GM12878 (cell line): ENCODE measurements around the gene KAZN. TPM values are rescaled to one million over a fixed set of nuclear protein-coding genes. Genes with fewer than 3 reads are reported as not detected.

ENCODE experiments used
- ATAC-seq: fragments of 200-7000 bp; cut with Tn5 transposase; 3 replicates; pipeline ENCODE4 v1.9.1; 2020; ENCODE audit warnings: mild to moderate bottlenecking, moderate library complexity
- BruUV-seq: library from RNA; stranded (reverse); fragments of 400-500 nt; replicated peaks from 2 replicates; lab custom pipeline; 2021; lab: Mats Ljungman, UMichigan
- CTCF ChIA-PET: fragments of 300-600 bp; sonication (Branson Sonifier 250); formaldehyde crosslinking; extraction: SDS; loops from one replicate; lab custom pipeline; 2021; ENCODE audit warnings: inconsistent platforms; lab: Yijun Ruan, JAX
- POLR2A ChIA-PET: fragments of 350-600 bp; formaldehyde crosslinking; extraction: SDS; loops from one replicate; lab custom pipeline; 2021; ENCODE audit warnings: inconsistent platforms; lab: Charles Lee
- RAD21 ChIA-PET: fragments of 300-600 bp; sonication (Branson Sonifier 250); formaldehyde crosslinking; loops from one replicate; lab custom pipeline; 2023; ENCODE audit warnings: antibody characterized with exemption; ENCODE audit not compliant: unreplicated experiment; lab: Charles Lee
- SMC1A ChIA-PET: fragments of 300-600 bp; sonication (Branson Sonifier 250); formaldehyde crosslinking; loops from one replicate; lab custom pipeline; 2023; ENCODE audit not compliant: unreplicated experiment, uncharacterized antibody; lab: Charles Lee
- DNase-seq: peaks from one replicate; pipeline ENCODE4 v3.0.0-alpha.2; 2011; ENCODE audit warnings: low read depth, low spot score
- FAIRE-seq: peaks from 3 replicates; lab custom pipeline; 2011; peaks lifted over from hg19 to GRCh38; lab: Jason Lieb, UNC
- H2AFZ ChIP-seq: 2 replicates; pipeline ENCODE4 v1.6.0; 2011; ENCODE audit warnings: low read depth, low read length, control low read depth; ENCODE audit not compliant: control insufficient read depth
- H3K27ac ChIP-seq: 2 replicates; pipeline ENCODE4 v1.5.1; 2011; ENCODE audit warnings: control low read depth; ENCODE audit not compliant: control insufficient read depth, insufficient read depth
- H3K27me3 ChIP-seq, 2 experiments: replicated peaks in 1 of 2; 2 replicates each; pipeline versions ENCODE4 v1.6.0 to v1.6.1; 2011; ENCODE audit warnings: low read length in 1 of 2; ENCODE audit not compliant: control insufficient read depth in 2 of 2, insufficient read depth in 2 of 2
- H3K36me3 ChIP-seq, 2 experiments: 2 replicates each; pipeline ENCODE4 v1.5.1; 2011; ENCODE audit warnings: low read length in 1 of 2; ENCODE audit not compliant: control insufficient read depth in 2 of 2, insufficient read depth in 2 of 2
- H3K4me1 ChIP-seq: 2 replicates; pipeline ENCODE4 v1.6.1; 2011; ENCODE audit warnings: mild to moderate bottlenecking, low read length, moderate library complexity, mixed read lengths; ENCODE audit not compliant: control insufficient read depth, insufficient read depth
- H3K4me2 ChIP-seq: 2 replicates; pipeline ENCODE4 v1.6.0; 2011; ENCODE audit warnings: control low read depth; ENCODE audit not compliant: control insufficient read depth, insufficient read depth
- H3K4me3 ChIP-seq: fragments of 200-600 bp; sonication (generic); 2 replicates; pipeline ENCODE4 v1.5.1; 2016
- H3K79me2 ChIP-seq: 2 replicates; pipeline ENCODE4 v1.6.0; 2011; ENCODE audit warnings: low read length; ENCODE audit not compliant: control insufficient read depth, insufficient read depth
- H3K9ac ChIP-seq: 2 replicates; pipeline ENCODE4 v1.8.0; 2011; ENCODE audit warnings: low read length, control low read depth, mixed read lengths; ENCODE audit not compliant: control insufficient read depth, insufficient read depth
- H3K9me3 ChIP-seq: replicated peaks from 3 replicates; pipeline ENCODE4 v1.5.1; 2011; ENCODE audit warnings: mild to moderate bottlenecking, low read length; ENCODE audit not compliant: control insufficient read depth, insufficient read depth
- H4K20me1 ChIP-seq: 2 replicates; pipeline ENCODE4 v1.6.0; 2011; ENCODE audit not compliant: control insufficient read depth, insufficient read depth
- HDGF ChIP-seq: fragments of 450-650 bp; IDR thresholded peaks from 2 replicates; pipeline ENCODE4 v1.6.1; 2016; ENCODE audit warnings: antibody characterized with exemption
- IRF4 ChIP-seq: IDR thresholded peaks from 2 replicates; pipeline ENCODE4 v1.6.1; 2011; ENCODE audit warnings: low read depth, low read length
- MEF2B ChIP-seq: fragments of 450-650 bp; IDR thresholded peaks from 2 replicates; pipeline ENCODE4 v1.6.1; 2018; ENCODE audit warnings: mild to moderate bottlenecking, moderate library complexity; ENCODE audit not compliant: partially characterized antibody, poor library complexity, severe bottlenecking
- MYB ChIP-seq: fragments of 150-350 bp; IDR thresholded peaks from 2 replicates; pipeline ENCODE4 v1.6.1; 2014; ENCODE audit warnings: mild to moderate bottlenecking, low read depth, low read length, borderline replicate concordance
- NR2C1 ChIP-seq: fragments of 450-650 bp; IDR thresholded peaks from 2 replicates; pipeline ENCODE4 v1.6.1; 2017; ENCODE audit warnings: antibody characterized with exemption, mild to moderate bottlenecking, moderate library complexity
- POLR2A ChIP-seq: IDR thresholded peaks from 2 replicates; pipeline ENCODE4 v1.6.1; 2011; ENCODE audit warnings: low read depth, mild to moderate bottlenecking, low read length
- RB1 ChIP-seq: fragments of 450-650 bp; formaldehyde crosslinking; IDR thresholded peaks from 2 replicates; pipeline ENCODE4 v1.6.1; 2017; ENCODE audit warnings: mild to moderate bottlenecking, borderline replicate concordance
- SREBF1 ChIP-seq: IDR thresholded peaks from 2 replicates; pipeline ENCODE4 v1.6.1; 2012; ENCODE audit warnings: mild to moderate bottlenecking, low read length
- SUPT20H ChIP-seq: IDR thresholded peaks from 2 replicates; pipeline ENCODE4 v1.6.1; 2011; ENCODE audit warnings: low read depth, mild to moderate bottlenecking, low read length, moderate library complexity, borderline replicate concordance; ENCODE audit not compliant: control insufficient read depth
- TARDBP ChIP-seq: IDR thresholded peaks from 2 replicates; pipeline ENCODE4 v1.6.1; 2016; ENCODE audit warnings: borderline replicate concordance
- WGBS: methylation state at CpG from one replicate; pipeline ENCODE4 v1.1.6; 2016; ENCODE audit warnings: low lambda C conversion rate; ENCODE audit not compliant: insufficient replicate concordance, insufficient coverage; ENCODE audit errors: missing lambda C conversion rate; 5-methylcytosine and 5-hydroxymethylcytosine counted together
- in situ Hi-C: fragments of 300-500 bp; cut with MboI; formaldehyde crosslinking; loops from 9 replicates; pipeline ENCODE4 v1.14.3; 2018; ENCODE audit warnings: mixed read lengths
- intact Hi-C: fragments of 100-400 bp; cut with micrococcal nuclease; formaldehyde crosslinking; loops from one replicate; pipeline ENCODE4 v1.14.2; 2022; ENCODE audit not compliant: unreplicated experiment
- polyA plus RNA-seq, 11 experiments: library from polyadenylated mRNA; depleted of rRNA in 4 of 11; unstranded in 6 of 11; stranded (reverse) in 5 of 11; fragments of >200 nt; fragmentation: Nextera tagmentation in 4 of 11; fragmentation: Illumina TruSeq in 1 of 11; extraction: Ambion mirVana in 4 of 11; extraction: Trizol in 1 of 11; gene quantifications; 1 replicate in 1 of 11; 2 replicates in 10 of 11; pipeline versions ENCODE4 v1.2.1 to v1.2.3, GENCODE V29; 2011 to 2016; ENCODE audit warnings: inconsistent platforms in 2 of 11, missing spikeins in 2 of 11, low read depth in 1 of 11
- total RNA-seq, 4 experiments: library from RNA; depleted of rRNA in 3 of 4; stranded (reverse); fragments of >200 nt in 3 of 4; fragmentation: Illumina TruSeq in 1 of 4; extraction: Trizol in 1 of 4; gene quantifications; 2 replicates each; pipeline versions ENCODE4 v1.2.1 to v1.2.3, GENCODE V29; 2013 to 2021
- TF ChIP-seq, protein P1 (sequence below): IDR thresholded peaks from 2 replicates; pipeline ENCODE4 v1.6.1; 2011; ENCODE audit warnings: borderline replicate concordance, low read depth, mild to moderate bottlenecking, moderate library complexity, mixed read lengths, low read length; ENCODE audit not compliant: insufficient read depth; ENCODE audit errors: extremely low read length
- TF ChIP-seq, protein P2 (sequence below): fragments of 450-650 bp; IDR thresholded peaks from 2 replicates; pipeline ENCODE4 v1.6.1; 2018; ENCODE audit warnings: borderline replicate concordance, mild to moderate bottlenecking; ENCODE audit not compliant: partially characterized antibody
- TF ChIP-seq, protein P3 (sequence below), 3 experiments: IDR thresholded peaks in 2 of 3; conservative IDR thresholded peaks in 1 of 3; 2 replicates each; pipeline ENCODE4 v1.5.1; 2011; ENCODE audit warnings: low read depth in 3 of 3, low read length in 3 of 3, mild to moderate bottlenecking in 3 of 3, control low read depth in 2 of 3, moderate library complexity in 2 of 3, inconsistent platforms in 1 of 3, mixed read lengths in 1 of 3; ENCODE audit not compliant: control insufficient read depth in 2 of 3, insufficient read depth in 1 of 3; ENCODE audit errors: extremely low read depth in 1 of 3
- TF ChIP-seq, protein P4 (sequence below): IDR thresholded peaks from 2 replicates; pipeline ENCODE4 v1.6.1; 2011; ENCODE audit warnings: low read depth, mild to moderate bottlenecking, low read length, moderate library complexity, borderline replicate concordance; ENCODE audit errors: extremely low read depth

Gene KAZN
- total and polyA plus RNA-seq, 10 of the 15 experiments (the other 5 are each of a cell fraction or from before 2014, with no cell fraction given) = 0.72 to 4.0 (median 1.2) TPM

DNA sequence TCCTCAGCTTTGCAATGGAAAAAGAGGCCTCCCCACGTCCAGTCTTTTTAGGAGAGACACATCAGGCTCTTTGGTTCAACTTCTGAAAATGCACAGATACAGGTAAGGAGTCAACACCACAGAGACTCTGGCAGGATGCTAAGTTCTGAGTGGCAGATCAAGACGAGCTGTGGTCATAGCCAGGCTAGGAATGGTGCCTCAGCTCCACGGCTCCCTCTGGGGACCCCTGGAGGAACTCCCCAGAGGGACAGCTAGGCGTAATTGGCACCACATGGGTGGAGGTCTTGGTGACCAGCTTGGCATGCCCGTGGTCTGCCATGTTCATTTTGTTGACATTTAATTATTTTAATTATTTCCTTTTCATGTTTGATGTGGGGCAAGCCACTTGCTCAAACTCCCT, 206.1 kb downstream of the KAZN start (continued):
- TF ChIP-seq RB1 = no peak

DNA sequence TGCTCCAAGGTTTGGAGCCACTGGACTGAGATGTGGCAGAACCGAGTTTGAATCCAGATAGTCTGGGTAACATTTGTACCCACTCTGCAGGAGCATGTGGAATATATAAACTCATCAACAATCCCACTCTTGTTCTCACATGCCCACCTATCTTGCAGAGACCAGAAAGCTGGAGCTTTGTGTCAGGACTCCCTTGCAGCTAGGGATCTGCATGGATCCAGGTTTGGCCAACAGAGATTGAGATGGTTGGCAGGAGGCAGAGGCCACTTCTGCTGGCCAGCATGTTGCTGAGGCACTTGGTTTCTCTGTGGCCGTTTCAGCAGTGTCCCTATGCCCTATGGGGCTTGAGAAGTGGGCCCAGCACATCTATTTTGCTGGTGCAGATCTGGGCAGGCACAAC, 208.3 kb downstream of the KAZN start:
- WGBS = 0% methylated on average over 2 of the region's 2 CpGs
- no peak for FAIRE-seq
- H3K27me3 ChIP-seq = no peaks in the 10 kb centered on the region
- H3K27ac ChIP-seq = no peak overlapping the region
- H3K9me3 ChIP-seq = peaks cover 5% of the 10 kb centered on the region; the same call in 1 of the 3 replicates
- in situ Hi-C loops (no loop called here), intact Hi-C loops (no loop called here)
- no peak for TF ChIP-seq POLR2A
- TF ChIP-seq NR2C1 = no peak
- TF ChIP-seq SUPT20H = no peak
- no peak for TF ChIP-seq IRF4
- TF ChIP-seq SREBF1 = no peak
- TF ChIP-seq, protein P1, sequence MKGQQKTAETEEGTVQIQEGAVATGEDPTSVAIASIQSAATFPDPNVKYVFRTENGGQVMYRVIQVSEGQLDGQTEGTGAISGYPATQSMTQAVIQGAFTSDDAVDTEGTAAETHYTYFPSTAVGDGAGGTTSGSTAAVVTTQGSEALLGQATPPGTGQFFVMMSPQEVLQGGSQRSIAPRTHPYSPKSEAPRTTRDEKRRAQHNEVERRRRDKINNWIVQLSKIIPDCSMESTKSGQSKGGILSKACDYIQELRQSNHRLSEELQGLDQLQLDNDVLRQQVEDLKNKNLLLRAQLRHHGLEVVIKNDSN = no peak
- no peak for TF ChIP-seq TARDBP
- TF ChIP-seq MYB = no peak
- no peak for TF ChIP-seq HDGF
- no peak for TF ChIP-seq MEF2B
- TF ChIP-seq, protein P2, sequence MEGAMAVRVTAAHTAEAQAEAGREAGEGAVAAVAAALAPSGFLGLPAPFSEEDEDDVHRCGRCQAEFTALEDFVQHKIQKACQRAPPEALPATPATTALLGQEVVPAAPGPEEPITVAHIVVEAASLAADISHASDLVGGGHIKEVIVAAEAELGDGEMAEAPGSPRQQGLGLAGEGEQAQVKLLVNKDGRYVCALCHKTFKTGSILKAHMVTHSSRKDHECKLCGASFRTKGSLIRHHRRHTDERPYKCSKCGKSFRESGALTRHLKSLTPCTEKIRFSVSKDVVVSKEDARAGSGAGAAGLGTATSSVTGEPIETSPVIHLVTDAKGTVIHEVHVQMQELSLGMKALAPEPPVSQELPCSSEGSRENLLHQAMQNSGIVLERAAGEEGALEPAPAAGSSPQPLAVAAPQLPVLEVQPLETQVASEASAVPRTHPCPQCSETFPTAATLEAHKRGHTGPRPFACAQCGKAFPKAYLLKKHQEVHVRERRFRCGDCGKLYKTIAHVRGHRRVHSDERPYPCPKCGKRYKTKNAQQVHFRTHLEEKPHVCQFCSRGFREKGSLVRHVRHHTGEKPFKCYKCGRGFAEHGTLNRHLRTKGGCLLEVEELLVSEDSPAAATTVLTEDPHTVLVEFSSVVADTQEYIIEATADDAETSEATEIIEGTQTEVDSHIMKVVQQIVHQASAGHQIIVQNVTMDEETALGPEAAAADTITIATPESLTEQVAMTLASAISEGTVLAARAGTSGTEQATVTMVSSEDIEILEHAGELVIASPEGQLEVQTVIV = no peak
- TF ChIP-seq, protein P3, sequence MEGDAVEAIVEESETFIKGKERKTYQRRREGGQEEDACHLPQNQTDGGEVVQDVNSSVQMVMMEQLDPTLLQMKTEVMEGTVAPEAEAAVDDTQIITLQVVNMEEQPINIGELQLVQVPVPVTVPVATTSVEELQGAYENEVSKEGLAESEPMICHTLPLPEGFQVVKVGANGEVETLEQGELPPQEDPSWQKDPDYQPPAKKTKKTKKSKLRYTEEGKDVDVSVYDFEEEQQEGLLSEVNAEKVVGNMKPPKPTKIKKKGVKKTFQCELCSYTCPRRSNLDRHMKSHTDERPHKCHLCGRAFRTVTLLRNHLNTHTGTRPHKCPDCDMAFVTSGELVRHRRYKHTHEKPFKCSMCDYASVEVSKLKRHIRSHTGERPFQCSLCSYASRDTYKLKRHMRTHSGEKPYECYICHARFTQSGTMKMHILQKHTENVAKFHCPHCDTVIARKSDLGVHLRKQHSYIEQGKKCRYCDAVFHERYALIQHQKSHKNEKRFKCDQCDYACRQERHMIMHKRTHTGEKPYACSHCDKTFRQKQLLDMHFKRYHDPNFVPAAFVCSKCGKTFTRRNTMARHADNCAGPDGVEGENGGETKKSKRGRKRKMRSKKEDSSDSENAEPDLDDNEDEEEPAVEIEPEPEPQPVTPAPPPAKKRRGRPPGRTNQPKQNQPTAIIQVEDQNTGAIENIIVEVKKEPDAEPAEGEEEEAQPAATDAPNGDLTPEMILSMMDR (IDR thresholded peaks at IDR 0.05 in 2 of 3, conservative IDR thresholded peaks at IDR 0.05 in 1 of 3; ENCODE audit: control insufficient read depth in 2 of 3, extremely low read depth in 1 of 3, insufficient read depth in 1 of 3, low read depth in 3 of 3, low read length in 3 of 3) = no peak
- TF ChIP-seq, protein P4, sequence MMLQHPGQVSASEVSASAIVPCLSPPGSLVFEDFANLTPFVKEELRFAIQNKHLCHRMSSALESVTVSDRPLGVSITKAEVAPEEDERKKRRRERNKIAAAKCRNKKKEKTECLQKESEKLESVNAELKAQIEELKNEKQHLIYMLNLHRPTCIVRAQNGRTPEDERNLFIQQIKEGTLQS = no peak
- H3K4me3 ChIP-seq = no peak overlapping the region
- ChIA-PET CTCF (interaction anchor here (1.3 kb wide), 1 partner anchor 28 kb away, joined by 4 read pairs; no protein-coding TSS in a partner anchor), POLR2A (no interaction called here), SMC1A (no interaction called here), RAD21 (no interaction called here)
- DNase-seq = no peak
- no peaks in the 10 kb centered on the region for H3K36me3 ChIP-seq
- no TSS peak for BruUV-seq
- H3K9ac ChIP-seq = no peak overlapping the region
- no peaks in the 10 kb centered on the region for H3K79me2 ChIP-seq
- no peak overlapping the region for H2AFZ ChIP-seq
- no peaks in the 10 kb centered on the region for H3K4me1 ChIP-seq
- H3K4me2 ChIP-seq = no peak overlapping the region
- no peaks in the 10 kb centered on the region for H4K20me1 ChIP-seq
- ATAC-seq = no peak
